Liver (tissue), 9 donors: Measurements from ENCODE around the gene PKHD1. TPM values are rescaled to one million over a fixed set of nuclear protein-coding genes. Genes with fewer than 3 reads are reported as not detected.

Experiments used
- DNase-seq: peaks from one replicate; pipeline ENCODE4 v3.0.0-alpha.2; 2017; ENCODE audit warnings: low spot score
- H3K27ac ChIP-seq, 2 donors: one replicate each; pipeline ENCODE4 v1.7.0; 2013; ENCODE audit warnings: inconsistent platforms in 2 of 2, low read length in 2 of 2, control low read depth in 1 of 2, low read depth in 1 of 2, mild to moderate bottlenecking in 1 of 2
- H3K27me3 ChIP-seq, 4 donors: one replicate each; pipeline versions ENCODE4 v1.6.1 to v1.7.0; 2013; ENCODE audit warnings: low read length in 3 of 4, inconsistent platforms in 1 of 4, mild to moderate bottlenecking in 1 of 4, moderate library complexity in 1 of 4; ENCODE audit not compliant: control insufficient read depth in 4 of 4, insufficient read depth in 4 of 4
- H3K36me3 ChIP-seq, 4 donors: one replicate each; pipeline versions ENCODE4 v1.6.1 to v1.7.0; 2013; ENCODE audit warnings: low read length in 3 of 4, mild to moderate bottlenecking in 3 of 4, low read depth in 1 of 4, moderate library complexity in 1 of 4; ENCODE audit not compliant: control insufficient read depth in 4 of 4, insufficient read depth in 3 of 4
- H3K4me1 ChIP-seq, 4 donors: one replicate each; pipeline versions ENCODE4 v1.6.1 to v1.7.0; 2013; ENCODE audit warnings: low read length in 3 of 4, mild to moderate bottlenecking in 3 of 4, moderate library complexity in 1 of 4; ENCODE audit not compliant: control insufficient read depth in 4 of 4, insufficient read depth in 4 of 4
- H3K4me3 ChIP-seq, 3 donors: one replicate each; pipeline versions ENCODE4 v1.6.1 to v1.7.0; 2013; ENCODE audit warnings: low read length in 3 of 3, control low read depth in 1 of 3, low read depth in 1 of 3, mild to moderate bottlenecking in 1 of 3
- H3K9ac ChIP-seq, 2 donors: one replicate each; pipeline ENCODE4 v1.7.0; 2013; ENCODE audit warnings: low read length in 2 of 2, mild to moderate bottlenecking in 2 of 2, moderate library complexity in 2 of 2, control low read depth in 1 of 2, low read depth in 1 of 2
- H3K9me3 ChIP-seq, 4 donors: one replicate each; pipeline versions ENCODE4 v1.6.1 to v1.7.0; 2013; ENCODE audit warnings: low read length in 3 of 4; ENCODE audit not compliant: control insufficient read depth in 4 of 4
- ATF3 ChIP-seq: IDR thresholded peaks from 2 replicates; pipeline ENCODE4 v1.6.1; 2016; ENCODE audit warnings: antibody characterized with exemption
- CTCF ChIP-seq: fragments of 150-350 bp; IDR thresholded peaks from 2 replicates; pipeline ENCODE4 v1.5.1; 2017; ENCODE audit warnings: improper control_type of control experiment, low read depth, low read length; ENCODE audit not compliant: missing input control
- FOXA1 ChIP-seq: IDR thresholded peaks from 2 replicates; pipeline ENCODE4 v1.6.1; 2016; ENCODE audit warnings: antibody characterized with exemption
- FOXA2 ChIP-seq: IDR thresholded peaks from 2 replicates; pipeline ENCODE4 v1.6.1; 2016; ENCODE audit warnings: antibody characterized with exemption
- HNF4G ChIP-seq: IDR thresholded peaks from 2 replicates; pipeline ENCODE4 v1.6.1; 2016; ENCODE audit warnings: antibody characterized with exemption
- JUND ChIP-seq, 2 donors: IDR thresholded peaks; 2 replicates each; pipeline ENCODE4 v1.6.1; 2016; ENCODE audit warnings: antibody characterized with exemption in 2 of 2
- MAX ChIP-seq: IDR thresholded peaks from 2 replicates; pipeline ENCODE4 v1.6.1; 2016; ENCODE audit warnings: antibody characterized with exemption
- NR2F2 ChIP-seq: IDR thresholded peaks from 2 replicates; pipeline ENCODE4 v1.6.1; 2016; ENCODE audit warnings: antibody characterized with exemption
- RAD21 ChIP-seq, 2 donors: IDR thresholded peaks; 2 replicates each; pipeline ENCODE4 v1.6.1; 2016; ENCODE audit warnings: antibody characterized with exemption in 2 of 2, mild to moderate bottlenecking in 2 of 2
- REST ChIP-seq: IDR thresholded peaks from 2 replicates; pipeline ENCODE4 v1.6.1; 2016; ENCODE audit warnings: antibody characterized with exemption, mild to moderate bottlenecking
- RXRA ChIP-seq, 2 donors: IDR thresholded peaks; 2 replicates each; pipeline ENCODE4 v1.6.1; 2017 to 2018; ENCODE audit warnings: antibody characterized with exemption in 2 of 2, mild to moderate bottlenecking in 1 of 2
- SP1 ChIP-seq: IDR thresholded peaks from 2 replicates; pipeline ENCODE4 v1.6.1; 2018; ENCODE audit warnings: antibody characterized with exemption, mild to moderate bottlenecking
- YY1 ChIP-seq: IDR thresholded peaks from 2 replicates; pipeline ENCODE4 v1.6.1; 2016; ENCODE audit warnings: antibody characterized with exemption, mild to moderate bottlenecking
- ZBTB33 ChIP-seq: IDR thresholded peaks from 2 replicates; pipeline ENCODE4 v1.6.1; 2016; ENCODE audit warnings: antibody characterized with exemption
- WGBS: extraction: QIAGEN DNeasy Blood & Tissue Kit; methylation state at CpG from one replicate; pipeline ENCODE4 v1.1.7; 2013; 5-methylcytosine and 5-hydroxymethylcytosine counted together
- polyA plus RNA-seq, 2 donors: library from polyadenylated mRNA; stranded (reverse) in 1 of 2; unstranded in 1 of 2; fragments of 200-250 nt in 1 of 2; fragments of >200 nt in 1 of 2; fragmentation: Nextera tagmentation in 1 of 2; extraction: Ambion mirVana in 1 of 2; gene quantifications; one replicate each; pipeline versions ENCODE4 v1.2.1 to v1.2.3, GENCODE V29; 2013 to 2015
- total RNA-seq, 2 donors: library from RNA; depleted of rRNA; stranded (reverse); fragments of >200 nt; gene quantifications; one replicate each; pipeline ENCODE4 v1.2.3, GENCODE V29; 2014
- donor health status: healthy.
- donor health status: healthy.
- donor health status: healthy.
- donor health status: healthy.
- donor health status: healthy.

PKHD1 gene
- total and polyA plus RNA-seq, 4 donors, result 0.45 to 10.6 (median 3.2) TPM

- Histone ChIP-seq H3K27ac (no peak overlapping the region), H3K9ac (no peak overlapping the region), H3K4me1 (no peaks in the 10 kb centered on the region), H3K4me3 (no peak overlapping the region), H3K9me3 (no peaks in the 10 kb centered on the region), H3K36me3 (peaks cover 0 to 3% (median 0%) of the 10 kb centered on the region in 4 donors), H3K27me3 (no peaks in the 10 kb centered on the region)
- DNase-seq, result no peak
- 95% methylated on average over 4 of the region's 4 CpGs for WGBS
- no peak for TF ChIP-seq ATF3
- no peak for TF ChIP-seq NR2F2
- no peak for TF ChIP-seq FOXA1
- no peak for TF ChIP-seq JUND (IDR thresholded peaks at IDR 0.05)
- no peak for TF ChIP-seq HNF4G
- TF ChIP-seq ZBTB33, result no peak
- TF ChIP-seq RXRA (IDR thresholded peaks at IDR 0.05), result no peak
Observed at GRCh38 chr6:52012582-52012981, 74.8 kb downstream of the PKHD1 start.

GRCh38 chr6:52010806-52011205, 76.6 kb downstream of the PKHD1 start:
- Histone ChIP-seq H3K27me3 (no peaks in the 10 kb centered on the region), H3K36me3 (no peaks in the 10 kb centered on the region), H3K9me3 (no peaks in the 10 kb centered on the region), H3K9ac (no peak overlapping the region), H3K4me1 (no peaks in the 10 kb centered on the region), H3K27ac (no peak overlapping the region), H3K4me3 (no peak overlapping the region)
- DNase-seq, result no peak
- 93% methylated on average over 1 of the region's 1 CpG for WGBS
- TF ChIP-seq REST (no peak), FOXA2 (no peak)

GRCh38 chr6:52010145-52010544, 77.3 kb downstream of the PKHD1 start:
- Histone ChIP-seq H3K27me3 (no peaks in the 10 kb centered on the region), H3K9ac (no peak overlapping the region), H3K9me3 (no peaks in the 10 kb centered on the region), H3K4me3 (no peak overlapping the region), H3K4me1 (no peaks in the 10 kb centered on the region), H3K36me3 (no peaks in the 10 kb centered on the region), H3K27ac (no peak overlapping the region)
- no peak for DNase-seq
- WGBS, result 92% methylated on average over 6 of the region's 6 CpGs
- TF ChIP-seq MAX (no peak), CTCF (no peak), HNF4G (no peak), JUND (IDR thresholded peaks at IDR 0.05) (no peak), YY1 (no peak), ATF3 (no peak), REST (no peak), RAD21 (IDR thresholded peaks at IDR 0.05) (no peak), ZBTB33 (no peak), SP1 (no peak)
